ENCODE results near the gene SSBP1.

- TF ChIP-seq FOXM1 (IDR thresholded peaks at IDR 0.05; ENCODE audit: borderline replicate concordance, low read depth) (no peak), USF1 (IDR thresholded peaks at IDR 0.05) (no peak), ZBTB7A (IDR thresholded peaks at IDR 0.05; ENCODE audit: low read depth) (no peak), EP300 (IDR thresholded peaks at IDR 0.05; ENCODE audit: borderline replicate concordance) (no peak), RAD21 (IDR thresholded peaks at IDR 0.05; ENCODE audit: low read depth) (no peak), REST (IDR thresholded peaks at IDR 0.05; ENCODE audit: low read depth) (no peak), EGR1 (IDR thresholded peaks at IDR 0.05) (no peak)
Observed at GRCh38 chr7:141714571-141714970, 23.6 kb upstream of the SSBP1 start.
